Neural progenitor cell (in vitro differentiated cells): ENCODE results near the gene CDH23. TPM values are rescaled to one million over a fixed set of nuclear protein-coding genes. Genes with fewer than 3 reads are reported as not detected.

Experiments used
- DNase-seq: peaks from one replicate; pipeline ENCODE4 v3.0.0-alpha.2; 2016; ENCODE audit warnings: low spot score
- H2AFZ ChIP-seq: fragments of 200-600 bp; sonication (generic); replicated peaks from 2 replicates; pipeline ENCODE4 v1.6.1; 2016; ENCODE audit warnings: antibody characterized with exemption
- H3F3A ChIP-seq: fragments of 200-600 bp; sonication (generic); 2 replicates; pipeline ENCODE4 v1.6.1; 2016; ENCODE audit warnings: antibody characterized with exemption, low read depth
- H3K27ac ChIP-seq: fragments of 200-600 bp; sonication (generic); 2 replicates; pipeline ENCODE4 v1.5.1; 2016; ENCODE audit warnings: mild to moderate bottlenecking
- H3K27me3 ChIP-seq: fragments of 200-600 bp; sonication (generic); 2 replicates; pipeline ENCODE4 v1.6.1; 2016; ENCODE audit warnings: mild to moderate bottlenecking, moderate library complexity
- H3K36me3 ChIP-seq: fragments of 200-600 bp; sonication (generic); 2 replicates; pipeline ENCODE4 v1.5.1; 2016
- H3K4me1 ChIP-seq: fragments of 200-600 bp; sonication (generic); 2 replicates; pipeline ENCODE4 v1.6.1; 2016; ENCODE audit warnings: mixed run types
- H3K4me2 ChIP-seq: fragments of 200-600 bp; sonication (generic); 2 replicates; pipeline ENCODE4 v1.6.1; 2016
- H3K4me3 ChIP-seq: fragments of 200-600 bp; sonication (generic); 2 replicates; pipeline ENCODE4 v1.5.1; 2016
- H3K79me2 ChIP-seq: fragments of 200-600 bp; sonication (generic); 2 replicates; pipeline ENCODE4 v1.6.1; 2016; ENCODE audit warnings: low read depth
- H3K9ac ChIP-seq: fragments of 200-600 bp; sonication (generic); 2 replicates; pipeline ENCODE4 v1.6.1; 2016
- H3K9me3 ChIP-seq: fragments of 200-600 bp; sonication (generic); 2 replicates; pipeline ENCODE4 v1.5.1; 2016; ENCODE audit warnings: low read depth
- H4K20me1 ChIP-seq: fragments of 200-600 bp; sonication (generic); 2 replicates; pipeline ENCODE4 v1.6.1; 2016; ENCODE audit warnings: low read depth
- H3K27ac Mint-ChIP-seq: 3 replicates; pipeline ENCODE4 v1.8.0; 2021; ENCODE audit warnings: mixed read lengths
- H3K27me3 Mint-ChIP-seq: 2 replicates; pipeline ENCODE4 v1.8.0; 2022; ENCODE audit warnings: low read depth, mild to moderate bottlenecking, inconsistent platforms, moderate library complexity, mixed read lengths; ENCODE audit not compliant: insufficient read depth
- H3K36me3 Mint-ChIP-seq: 3 replicates; pipeline ENCODE4 v1.8.0; 2021; ENCODE audit warnings: mixed read lengths
- H3K4me1 Mint-ChIP-seq: 3 replicates; pipeline ENCODE4 v1.8.0; 2021; ENCODE audit warnings: mixed read lengths
- H3K4me3 Mint-ChIP-seq: 3 replicates; pipeline ENCODE4 v1.8.0; 2021; ENCODE audit warnings: mild to moderate bottlenecking, moderate library complexity, mixed read lengths
- H3K9me3 Mint-ChIP-seq: 3 replicates; pipeline ENCODE4 v1.8.0; 2020; ENCODE audit warnings: mixed read lengths
- EZH2 ChIP-seq: fragments of 200-600 bp; sonication (generic); IDR thresholded peaks from 2 replicates; pipeline ENCODE4 v1.6.1; 2017; ENCODE audit warnings: antibody characterized with exemption, mild to moderate bottlenecking, moderate library complexity
- EZH2phosphoT487 ChIP-seq: fragments of 200-600 bp; sonication (generic); IDR thresholded peaks from 2 replicates; pipeline ENCODE4 v1.6.1; 2017; ENCODE audit warnings: antibody characterized with exemption
- total RNA-seq: library from RNA; depleted of rRNA; stranded (reverse); fragments of >200 nt; gene quantifications from 2 replicates; pipeline ENCODE4 v1.2.3, GENCODE V29; 2015; ENCODE audit warnings: low replicate concordance
- TF ChIP-seq, protein P1 (sequence below): fragments of 200-600 bp; sonication (generic); IDR thresholded peaks from 2 replicates; pipeline ENCODE4 v1.5.1; 2017; ENCODE audit warnings: antibody characterized with exemption, mild to moderate bottlenecking

CDH23 gene
- total RNA-seq, 1 donor from 2014 or later, result 5.9 TPM

DNA sequence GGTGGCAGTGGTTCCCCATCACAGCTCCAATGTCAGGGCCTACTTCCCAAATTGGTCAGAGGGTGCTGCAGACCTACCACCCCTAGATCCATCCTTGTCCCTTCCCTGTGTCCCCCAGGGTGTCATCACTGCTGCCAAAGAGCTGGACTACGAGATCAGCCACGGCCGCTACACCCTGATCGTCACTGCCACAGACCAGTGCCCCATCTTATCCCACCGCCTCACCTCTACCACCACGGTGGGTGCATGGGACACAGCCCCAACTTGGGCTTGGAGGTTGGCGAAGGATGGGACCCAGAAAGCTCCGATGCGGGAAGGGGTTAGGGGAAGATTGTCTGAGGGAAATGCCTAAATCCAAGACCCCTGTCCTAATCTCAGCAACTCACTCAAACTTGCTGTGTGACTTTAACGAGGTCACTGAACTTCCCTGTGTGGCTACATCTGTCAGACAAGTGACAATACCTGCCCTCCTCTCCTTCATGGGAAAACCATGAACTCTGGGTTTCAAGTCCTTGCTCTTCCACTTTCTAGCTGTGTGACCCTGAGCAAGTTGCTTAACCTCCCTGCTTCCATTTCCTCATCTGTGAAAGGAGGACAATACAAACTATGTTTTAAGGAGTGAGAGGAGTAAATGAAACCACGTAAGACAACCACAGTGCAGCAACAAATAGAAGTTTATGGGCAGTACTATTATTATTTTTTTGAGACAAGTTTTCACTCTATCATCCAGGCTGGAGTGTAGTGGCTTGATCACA is 381.5 kb downstream of the CDH23 start:
- Mint-ChIP-seq H3K4me3 (no peak overlapping the region), H3K9me3 (no peaks in the 10 kb centered on the region), H3K27ac (no peak overlapping the region), H3K27me3 (peaks cover 8% of the 10 kb centered on the region), H3K4me1 (peaks cover 11% of the 10 kb centered on the region), H3K36me3 (no peaks in the 10 kb centered on the region)
- no peak overlapping the region for H3K27ac ChIP-seq
- no peak overlapping the region for H3K9ac ChIP-seq
- H3F3A ChIP-seq, result no peaks in the 10 kb centered on the region
- no peaks in the 10 kb centered on the region for H3K9me3 ChIP-seq
- H3K79me2 ChIP-seq, result no peaks in the 10 kb centered on the region
- H3K4me2 ChIP-seq, result no peak overlapping the region
- no peaks in the 10 kb centered on the region for H3K36me3 ChIP-seq
- H4K20me1 ChIP-seq, result no peaks in the 10 kb centered on the region
- no peak overlapping the region for H3K4me3 ChIP-seq
- no peaks in the 10 kb centered on the region for H3K4me1 ChIP-seq
- DNase-seq, result no peak
- TF ChIP-seq EZH2, result no peak
- TF ChIP-seq, protein P1, sequence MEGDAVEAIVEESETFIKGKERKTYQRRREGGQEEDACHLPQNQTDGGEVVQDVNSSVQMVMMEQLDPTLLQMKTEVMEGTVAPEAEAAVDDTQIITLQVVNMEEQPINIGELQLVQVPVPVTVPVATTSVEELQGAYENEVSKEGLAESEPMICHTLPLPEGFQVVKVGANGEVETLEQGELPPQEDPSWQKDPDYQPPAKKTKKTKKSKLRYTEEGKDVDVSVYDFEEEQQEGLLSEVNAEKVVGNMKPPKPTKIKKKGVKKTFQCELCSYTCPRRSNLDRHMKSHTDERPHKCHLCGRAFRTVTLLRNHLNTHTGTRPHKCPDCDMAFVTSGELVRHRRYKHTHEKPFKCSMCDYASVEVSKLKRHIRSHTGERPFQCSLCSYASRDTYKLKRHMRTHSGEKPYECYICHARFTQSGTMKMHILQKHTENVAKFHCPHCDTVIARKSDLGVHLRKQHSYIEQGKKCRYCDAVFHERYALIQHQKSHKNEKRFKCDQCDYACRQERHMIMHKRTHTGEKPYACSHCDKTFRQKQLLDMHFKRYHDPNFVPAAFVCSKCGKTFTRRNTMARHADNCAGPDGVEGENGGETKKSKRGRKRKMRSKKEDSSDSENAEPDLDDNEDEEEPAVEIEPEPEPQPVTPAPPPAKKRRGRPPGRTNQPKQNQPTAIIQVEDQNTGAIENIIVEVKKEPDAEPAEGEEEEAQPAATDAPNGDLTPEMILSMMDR, result no peak
- no peak for TF ChIP-seq EZH2phosphoT487
- no peak overlapping the region for H2AFZ ChIP-seq
- H3K27me3 ChIP-seq, result peaks cover 17% of the 10 kb centered on the region

DNA sequence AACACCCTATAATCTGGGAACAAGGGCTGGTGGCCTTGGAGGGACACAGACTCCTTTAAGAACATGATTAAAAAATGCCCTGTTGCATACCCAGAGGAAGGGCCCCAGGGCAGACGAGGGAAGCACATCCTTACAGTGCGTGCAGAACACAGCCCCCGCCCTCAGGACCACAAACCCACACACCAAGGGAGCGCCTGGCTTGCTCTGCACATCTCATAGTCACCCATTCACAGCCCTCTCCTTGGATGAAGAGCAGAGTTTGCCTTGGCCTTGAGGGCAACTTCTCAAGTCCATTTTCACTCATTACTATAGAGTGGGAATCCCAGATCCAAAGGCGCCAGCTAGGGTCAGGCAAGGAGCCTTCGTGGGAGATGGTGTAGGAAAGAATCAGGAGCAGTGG is 382.9 kb downstream of the CDH23 start:
- no peak overlapping the region for H3K4me2 ChIP-seq
- Mint-ChIP-seq H3K9me3 (no peaks in the 10 kb centered on the region), H3K27me3 (peaks cover 5% of the 10 kb centered on the region), H3K27ac (no peak overlapping the region), H3K4me3 (no peak overlapping the region), H3K4me1 (peaks cover 7% of the 10 kb centered on the region), H3K36me3 (no peaks in the 10 kb centered on the region)
- H3K27me3 ChIP-seq, result peaks cover 3% of the 10 kb centered on the region
- H3K79me2 ChIP-seq, result no peaks in the 10 kb centered on the region
- H3K4me1 ChIP-seq, result no peaks in the 10 kb centered on the region
- no peak for DNase-seq
- H3K9ac ChIP-seq, result no peak overlapping the region
- no peak for TF ChIP-seq EZH2phosphoT487
- no peak for TF ChIP-seq EZH2
- TF ChIP-seq, protein P1, result no peak
- H3K4me3 ChIP-seq, result no peak overlapping the region
- no peaks in the 10 kb centered on the region for H3F3A ChIP-seq
- H4K20me1 ChIP-seq, result no peaks in the 10 kb centered on the region
- H3K36me3 ChIP-seq, result no peaks in the 10 kb centered on the region
- no peak overlapping the region for H3K27ac ChIP-seq
- H2AFZ ChIP-seq, result no peak overlapping the region
- no peaks in the 10 kb centered on the region for H3K9me3 ChIP-seq

DNA sequence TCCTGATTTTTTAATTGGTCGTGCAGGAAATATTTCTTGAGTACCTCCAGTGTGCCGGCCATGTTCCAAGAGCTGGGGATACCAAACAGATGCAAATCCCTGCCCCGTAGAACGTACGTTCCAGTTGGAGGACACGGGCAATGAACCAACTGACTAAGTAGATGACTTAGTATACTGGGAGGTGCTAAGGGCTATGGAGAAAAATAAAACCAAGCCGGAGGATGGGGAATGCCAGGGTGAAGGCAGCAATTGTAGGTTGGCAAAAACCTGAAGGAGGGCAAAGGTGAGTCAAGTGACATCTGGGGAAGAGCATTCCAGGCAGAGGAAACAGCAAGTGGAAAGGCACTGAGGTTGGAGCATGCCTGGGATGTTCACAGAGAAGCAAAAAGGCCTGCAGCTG is 383.4 kb downstream of the CDH23 start:
- no peaks in the 10 kb centered on the region for H3K79me2 ChIP-seq
- TF ChIP-seq EZH2phosphoT487 (no peak), EZH2 (no peak)
- TF ChIP-seq, protein P1, result no peak
- H3K9me3 ChIP-seq, result no peaks in the 10 kb centered on the region
- Mint-ChIP-seq H3K27ac (no peak overlapping the region), H3K27me3 (peaks cover 5% of the 10 kb centered on the region), H3K4me3 (no peak overlapping the region), H3K4me1 (peaks cover 7% of the 10 kb centered on the region), H3K36me3 (no peaks in the 10 kb centered on the region), H3K9me3 (no peaks in the 10 kb centered on the region)
- no peaks in the 10 kb centered on the region for H3K36me3 ChIP-seq
- H3K27ac ChIP-seq, result no peak overlapping the region
- no peak overlapping the region for H3K4me3 ChIP-seq
- H3K9ac ChIP-seq, result no peak overlapping the region
- H3F3A ChIP-seq, result no peaks in the 10 kb centered on the region
- no peaks in the 10 kb centered on the region for H3K4me1 ChIP-seq
- H2AFZ ChIP-seq, result no peak overlapping the region
- H3K27me3 ChIP-seq, result no peaks in the 10 kb centered on the region
- no peaks in the 10 kb centered on the region for H4K20me1 ChIP-seq
- DNase-seq, result no peak
- no peak overlapping the region for H3K4me2 ChIP-seq
